HG02852 (cell line): ENCODE data around the gene PTRHD1.

Experiments
- ATAC-seq: cut with Tn5 transposase; IDR thresholded peaks from one replicate; pipeline ENCODE4 v1.9.1; 2021; ENCODE audit warnings: mild to moderate bottlenecking, moderate library complexity; ENCODE audit not compliant: unreplicated experiment

The PTRHD1 gene

DNA sequence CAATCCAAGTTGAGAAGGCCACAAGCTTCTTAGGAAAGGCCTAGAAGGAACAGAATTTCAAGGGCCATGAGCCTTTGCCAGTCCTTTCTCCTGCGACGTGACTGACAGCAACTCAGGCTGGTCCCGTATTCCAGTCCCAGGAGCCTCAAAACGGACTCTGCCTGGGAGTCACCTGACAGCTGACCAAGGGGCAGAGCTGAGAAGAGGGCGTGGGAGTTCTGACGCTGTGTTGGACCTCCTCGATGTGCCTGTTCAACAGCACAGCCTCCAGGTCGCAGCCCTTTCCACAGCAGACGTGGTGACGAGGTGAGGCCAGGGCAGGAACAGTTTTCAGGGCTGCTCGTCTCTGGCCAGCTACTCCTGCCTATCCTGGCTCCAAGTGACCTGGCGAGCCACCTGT lies 37.6 kb upstream of the PTRHD1 start:
- no peak for ATAC-seq

DNA sequence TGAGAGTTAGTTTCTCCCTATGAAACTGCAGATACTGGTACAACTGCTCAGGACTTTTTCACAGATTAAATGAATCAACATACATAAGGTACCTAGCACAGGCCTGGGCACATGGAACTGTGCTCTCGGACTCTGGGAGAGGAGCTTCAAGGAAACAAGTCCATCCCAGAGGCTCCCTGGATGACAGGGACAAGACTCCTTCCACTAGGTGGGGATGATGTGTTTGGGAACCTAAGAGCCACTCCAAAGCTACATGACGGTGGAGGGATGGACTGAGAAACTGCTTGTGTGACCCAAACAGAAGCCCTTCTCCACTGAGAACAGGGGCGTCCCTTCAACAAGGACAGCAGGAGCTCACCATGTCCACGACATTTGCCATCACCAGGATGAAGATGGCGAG lies 37.2 kb upstream of the PTRHD1 start:
- ATAC-seq = no peak

DNA sequence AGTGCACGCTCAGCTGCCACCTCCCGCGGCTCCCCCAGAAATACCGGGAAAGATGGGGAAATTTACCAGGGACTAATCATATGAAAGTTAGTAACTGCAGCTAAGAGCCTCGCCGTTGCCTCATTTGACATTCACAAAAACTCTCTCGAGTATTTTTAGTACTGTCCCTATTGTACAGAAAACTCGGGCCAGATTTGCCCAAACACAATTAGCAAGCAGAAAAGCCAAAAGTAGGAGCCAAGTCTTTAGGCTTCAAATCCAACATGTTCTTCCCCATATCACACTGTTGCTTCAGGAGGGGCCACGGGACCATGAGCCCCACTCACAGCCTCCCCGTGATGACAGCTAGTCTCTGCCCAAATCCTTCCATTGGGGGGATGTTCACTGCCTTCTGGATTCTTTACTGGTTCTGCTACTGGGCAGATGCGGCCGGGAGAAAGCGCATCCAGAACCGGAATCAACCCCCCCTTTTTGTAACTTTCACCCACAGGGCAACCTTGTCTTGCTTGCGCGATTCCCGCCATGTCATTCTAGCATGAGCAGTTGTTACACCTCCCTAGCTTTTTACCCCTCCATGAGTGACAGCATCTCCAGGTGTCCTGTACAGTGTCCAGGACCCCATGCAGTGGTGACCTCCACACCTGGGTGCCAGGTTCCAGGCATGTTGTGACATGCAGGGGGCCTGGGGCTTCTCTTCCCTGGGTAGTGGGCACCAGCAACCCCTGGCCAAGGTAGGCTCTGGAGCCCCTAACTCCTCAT lies 35.2 kb upstream of the PTRHD1 start:
- ATAC-seq = no peak

DNA sequence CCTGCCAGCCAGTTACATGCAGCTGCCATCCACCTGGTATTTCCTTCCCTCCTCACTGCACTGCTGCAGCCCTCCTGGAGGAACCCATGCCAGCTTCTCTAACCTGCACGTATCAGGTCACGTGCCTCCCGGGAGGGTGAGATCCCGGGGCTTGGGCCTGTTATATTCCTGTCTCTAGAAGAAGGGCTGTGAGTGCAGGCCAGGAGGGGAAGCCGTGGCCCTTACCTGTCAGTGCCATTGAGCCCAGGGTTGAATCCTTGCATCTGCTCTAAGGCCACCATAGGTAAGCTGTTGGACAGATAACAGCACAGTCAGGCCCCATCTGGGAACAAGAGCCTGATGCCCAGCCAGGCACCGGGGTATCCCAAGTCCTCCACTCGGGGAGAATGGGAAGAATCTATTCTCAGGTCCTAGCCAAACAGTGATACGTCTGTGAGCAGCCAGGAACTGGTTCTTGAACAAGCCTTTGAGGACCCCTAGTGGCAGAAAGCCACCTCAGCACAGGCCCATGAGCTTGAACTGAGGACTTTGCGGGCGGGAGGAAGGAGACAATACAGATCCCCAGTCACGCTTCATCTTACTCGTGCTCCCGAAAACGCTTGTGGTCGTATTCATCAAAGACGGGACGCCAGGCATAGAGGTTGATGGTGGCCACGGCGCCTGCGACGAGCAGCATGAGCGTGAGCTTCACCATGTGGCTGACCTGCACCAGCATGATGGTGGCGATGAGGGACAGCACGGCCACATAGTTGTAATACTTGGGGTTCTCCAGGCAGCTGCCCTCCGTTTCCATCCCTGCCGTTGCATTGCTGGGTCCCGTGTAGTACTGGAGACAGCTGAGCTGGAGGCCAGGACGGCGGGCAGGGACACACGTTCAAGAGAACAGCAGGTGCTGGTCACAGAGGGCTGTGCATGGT lies 34.4 kb upstream of the PTRHD1 start:
- peak; percentile 78 for ATAC-seq

DNA sequence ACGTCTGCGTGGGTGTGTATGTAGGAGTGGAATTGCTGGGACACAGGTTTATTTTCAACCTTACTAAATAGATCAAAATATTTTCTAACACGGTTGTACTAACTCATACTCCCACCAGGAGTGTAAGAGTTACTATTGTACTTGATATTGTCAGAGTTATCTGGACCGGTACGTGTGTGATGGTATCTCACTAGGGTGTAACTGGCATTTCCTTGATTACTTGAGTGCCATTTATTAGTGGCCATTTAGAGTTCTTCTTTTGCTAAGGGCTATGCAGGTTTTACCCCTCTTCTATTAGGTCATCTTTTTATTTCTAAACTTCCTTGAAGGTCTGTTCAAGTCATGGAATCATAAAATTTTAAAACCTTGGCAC lies 33.6 kb upstream of the PTRHD1 start:
- ATAC-seq = no peak

DNA sequence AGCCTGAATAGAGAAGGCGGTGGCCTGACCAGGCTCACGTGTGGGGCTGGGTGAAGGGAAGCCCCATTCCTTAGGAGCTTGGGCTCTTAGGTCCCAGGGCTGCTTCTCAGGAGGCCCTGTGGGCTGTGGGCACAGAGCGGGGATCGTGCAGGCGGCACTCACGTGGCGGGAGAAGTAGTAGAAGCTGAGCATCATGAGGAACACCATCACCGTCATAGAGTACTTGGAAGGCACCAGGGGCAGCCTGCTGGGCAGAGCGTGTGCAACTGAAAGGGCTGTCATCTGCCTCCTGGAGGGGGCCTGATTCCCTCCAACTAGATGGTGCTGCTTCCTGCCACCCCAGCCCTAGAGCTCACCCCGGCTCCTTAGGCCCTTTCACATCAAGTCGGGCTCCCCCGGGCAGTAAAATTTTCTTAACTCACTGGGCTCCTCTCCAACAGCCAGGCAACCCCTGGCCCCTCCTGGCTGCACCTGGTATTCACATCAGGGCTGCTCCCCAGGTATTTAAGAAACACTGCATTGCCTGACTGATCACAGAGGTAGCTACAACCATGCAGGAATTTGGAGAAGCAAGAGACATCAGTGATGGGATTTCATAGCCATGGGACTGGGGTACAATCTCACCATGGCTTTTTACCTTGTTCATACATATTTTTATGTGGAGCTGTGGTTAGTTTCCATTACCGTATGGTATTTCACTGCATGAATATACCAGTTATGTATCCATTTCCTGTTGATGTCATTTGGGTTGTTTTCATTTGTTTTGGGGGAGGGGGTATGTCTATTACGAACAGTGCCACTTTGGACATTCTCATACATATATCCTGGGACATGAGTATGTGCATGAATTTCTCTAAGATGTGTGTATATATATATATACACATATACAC lies 32.9 kb upstream of the PTRHD1 start:
- no peak for ATAC-seq

DNA sequence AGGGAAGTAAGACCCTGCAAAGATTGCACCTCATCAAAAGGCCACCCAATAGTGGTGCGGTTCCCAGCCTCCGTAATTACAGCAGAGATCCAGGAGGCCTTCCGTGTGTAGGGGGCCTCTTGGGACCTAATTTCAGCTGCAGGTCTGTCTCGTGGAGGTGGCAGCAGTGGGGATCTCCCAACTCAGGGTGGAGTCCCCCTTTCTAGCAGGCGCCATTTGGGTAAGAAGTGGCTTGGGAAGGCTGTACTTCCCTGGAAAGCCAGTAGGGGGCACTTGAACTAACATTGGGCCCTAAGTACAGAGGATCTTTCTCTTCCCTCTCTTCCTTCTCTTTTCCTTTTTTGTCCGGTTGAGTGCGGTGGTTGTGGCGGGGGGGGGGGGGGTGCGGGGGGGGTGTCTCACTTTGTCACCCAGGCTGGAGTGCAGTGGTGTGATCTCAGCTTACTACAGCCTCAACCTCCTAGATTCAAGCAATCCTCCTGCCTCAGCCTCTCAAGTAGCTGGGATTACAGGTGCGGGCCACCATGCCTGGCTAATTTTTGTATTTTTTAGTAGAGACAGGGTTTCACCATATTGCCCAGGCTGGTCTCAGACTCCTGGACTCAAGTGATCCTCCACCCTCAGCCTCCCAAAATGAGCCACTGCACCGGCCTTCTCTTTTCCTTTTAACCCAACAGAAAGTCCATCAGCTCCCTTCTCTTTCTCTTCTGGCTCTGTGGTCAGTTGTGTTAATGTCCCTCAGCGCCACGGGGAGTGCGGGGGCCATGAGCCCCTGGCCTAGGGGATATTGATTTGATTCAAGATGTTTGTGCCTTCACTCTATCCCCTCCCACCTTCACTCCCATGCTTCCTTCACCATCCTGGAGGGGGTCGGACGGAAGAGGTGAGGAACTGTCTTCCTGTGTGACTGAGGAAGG lies 32.0 kb upstream of the PTRHD1 start:
- no peak for ATAC-seq

DNA sequence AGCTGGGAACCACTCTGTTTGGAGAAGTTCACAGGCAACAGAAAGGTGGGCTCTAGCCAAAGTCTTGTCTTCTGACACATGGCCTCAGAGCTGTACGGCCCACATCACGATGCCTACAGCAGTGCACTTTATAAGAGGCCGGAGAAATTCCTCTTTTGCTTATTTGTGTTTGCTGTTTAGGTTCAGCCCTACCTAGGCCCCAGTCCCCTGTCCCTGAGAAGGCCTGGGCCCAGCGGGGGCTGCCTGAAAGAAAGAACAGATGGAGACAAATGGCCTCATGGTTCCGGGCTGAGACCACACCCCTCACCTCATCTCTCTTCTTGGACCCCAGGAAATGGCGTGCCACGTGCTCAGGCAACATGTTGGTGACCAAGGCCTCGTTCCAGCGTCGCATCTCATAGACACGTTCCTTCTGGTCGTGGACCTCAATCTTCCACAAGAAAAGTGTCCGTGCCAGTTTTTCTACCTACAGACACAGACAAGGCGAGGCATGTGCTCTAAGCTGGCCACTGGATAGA lies 30.9 kb upstream of the PTRHD1 start:
- ATAC-seq = no peak

DNA sequence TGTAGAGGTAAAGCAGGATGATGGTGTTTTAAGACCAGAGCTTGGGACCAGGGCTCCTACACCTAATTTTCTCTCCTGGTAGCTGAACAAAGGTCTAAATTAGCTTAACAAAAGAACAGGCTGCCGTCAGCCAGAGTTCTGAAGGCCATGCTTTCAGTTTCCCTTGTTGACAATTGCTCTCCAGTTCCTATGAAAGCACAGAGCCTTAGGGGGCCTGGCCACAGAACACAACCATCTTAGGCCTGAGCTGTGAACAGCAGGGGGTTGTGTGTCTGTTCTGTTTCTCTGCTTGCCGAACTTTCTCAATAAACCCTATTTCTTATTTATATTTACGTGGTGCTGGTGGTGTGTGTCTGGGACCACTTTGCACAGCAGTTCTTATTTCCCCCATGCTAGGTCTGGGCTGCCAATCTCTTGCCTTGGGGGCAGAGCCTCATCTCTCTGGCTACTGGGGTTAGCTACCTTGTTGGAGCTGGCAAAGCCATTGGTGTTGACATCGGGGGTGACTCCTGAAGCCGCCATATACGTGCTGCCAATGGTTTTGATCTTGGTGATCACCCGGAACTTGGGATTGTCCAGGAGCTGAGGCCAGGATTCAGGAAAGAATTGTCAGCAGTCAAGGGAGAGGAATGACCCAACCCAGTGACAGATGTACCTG lies 29.0 kb upstream of the PTRHD1 start:
- no peak for ATAC-seq

DNA sequence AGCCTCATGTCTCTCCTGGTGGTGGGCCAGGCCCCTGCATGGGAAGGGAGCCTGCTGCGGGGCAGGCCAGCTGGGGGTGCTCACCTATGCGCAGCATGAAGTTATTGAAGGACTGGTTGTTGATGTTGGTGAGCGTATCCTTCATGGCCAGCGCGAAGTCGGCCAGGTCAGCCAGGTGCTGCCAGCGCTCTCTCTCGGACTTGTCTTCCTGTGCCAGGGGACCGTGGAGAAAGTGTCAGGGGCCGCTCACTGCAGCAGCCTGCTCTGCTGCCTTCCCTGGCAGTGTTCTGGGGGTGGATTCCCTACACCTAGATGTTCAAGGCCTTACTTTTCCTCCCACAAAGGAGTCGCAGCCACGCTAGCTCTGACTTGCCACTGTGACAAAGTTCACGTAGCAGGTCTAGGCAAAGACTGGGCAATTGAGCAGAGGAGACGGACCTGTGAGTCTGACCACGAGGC lies 28.3 kb upstream of the PTRHD1 start:
- ATAC-seq = no peak

DNA sequence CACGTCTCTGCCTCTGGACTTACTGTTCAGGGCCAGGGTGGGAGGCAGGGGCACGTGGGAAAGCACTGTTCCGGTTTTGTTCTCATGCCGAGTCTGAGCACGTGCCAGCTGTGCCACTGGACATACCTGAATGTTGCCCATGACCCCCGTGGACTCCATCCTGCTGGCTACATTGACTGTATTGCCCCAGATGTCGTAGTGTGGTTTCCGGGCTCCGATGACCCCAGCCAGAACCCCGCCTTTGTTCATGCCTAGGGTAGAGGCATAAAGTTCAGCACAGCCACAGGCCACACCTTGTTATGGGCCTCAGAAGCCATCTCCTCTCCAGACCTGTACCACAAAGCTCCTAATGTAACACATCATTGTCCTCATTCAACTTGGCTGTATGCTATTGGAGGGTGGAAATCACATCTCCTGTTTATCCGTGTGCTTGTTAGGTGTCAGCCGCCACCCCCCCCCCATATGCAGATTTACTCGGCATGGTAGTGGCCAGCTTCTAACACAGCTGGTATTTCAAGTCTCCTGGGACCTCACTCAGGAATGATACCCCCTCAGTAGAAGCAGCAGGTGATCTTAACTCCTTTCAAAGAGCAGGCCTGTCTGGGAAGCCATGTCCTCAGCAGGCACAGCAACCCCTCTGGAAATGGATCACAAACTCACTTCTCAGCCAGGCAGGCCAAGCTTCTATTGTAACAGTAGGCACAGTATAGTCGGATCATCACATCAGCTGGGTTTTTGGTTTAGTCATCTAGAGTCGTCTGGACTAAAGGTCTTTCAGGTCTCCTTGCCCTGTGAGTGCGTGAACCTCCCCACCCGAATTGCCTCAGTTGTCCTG lies 27.6 kb upstream of the PTRHD1 start:
- no peak for ATAC-seq

DNA sequence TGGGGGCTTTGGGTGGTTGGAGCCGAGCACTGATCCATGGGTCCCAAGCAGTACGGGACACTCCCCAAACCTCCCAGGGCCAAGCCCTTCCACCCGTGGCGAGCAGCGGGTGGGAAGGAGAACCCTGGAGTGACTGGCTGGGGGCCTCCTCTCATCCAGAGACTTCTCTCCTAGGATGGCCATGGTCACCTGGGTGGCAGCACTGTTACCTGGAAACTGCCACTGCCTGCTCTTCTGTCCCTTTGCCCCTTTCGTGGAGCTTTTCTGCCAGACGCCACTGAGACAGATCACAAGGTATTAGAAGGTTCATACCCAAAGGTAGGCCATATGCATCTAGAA lies 27.0 kb upstream of the PTRHD1 start:
- no peak for ATAC-seq

DNA sequence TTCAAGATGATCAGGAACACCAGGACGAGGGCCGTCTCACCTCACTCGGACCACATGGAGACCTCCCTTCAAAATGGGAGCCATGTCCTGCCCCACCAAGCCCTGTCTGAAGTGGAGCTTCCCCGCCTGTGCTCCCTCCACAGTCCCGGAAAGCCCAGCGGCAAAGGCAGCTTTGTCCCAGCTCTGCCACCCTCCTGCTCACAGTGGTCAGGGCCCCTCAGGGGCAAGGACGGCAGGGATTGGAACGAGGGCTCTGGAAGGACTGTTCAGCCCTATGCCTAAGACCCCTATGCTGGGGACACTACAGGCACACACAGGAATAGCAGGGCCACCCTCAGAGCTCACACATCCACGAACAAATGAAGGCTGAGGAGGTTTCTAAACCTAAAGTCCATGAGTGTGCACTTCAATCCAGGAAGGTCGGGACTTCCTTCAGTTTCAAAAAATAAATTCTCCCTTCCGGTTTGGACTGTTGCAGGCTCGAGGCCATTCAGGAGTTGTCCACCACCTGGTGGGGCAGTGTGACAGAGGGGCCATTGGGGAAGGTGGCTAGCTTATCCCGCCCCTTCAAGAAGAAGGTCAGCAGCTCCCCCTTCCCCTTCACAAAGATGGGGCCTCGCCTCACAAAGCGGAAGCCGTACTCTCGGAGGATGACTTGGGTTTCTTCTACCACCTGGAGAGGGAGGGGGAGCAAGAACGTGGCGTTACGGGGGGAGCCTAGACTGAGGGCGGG lies 26.4 kb upstream of the PTRHD1 start:
- no peak for ATAC-seq

DNA sequence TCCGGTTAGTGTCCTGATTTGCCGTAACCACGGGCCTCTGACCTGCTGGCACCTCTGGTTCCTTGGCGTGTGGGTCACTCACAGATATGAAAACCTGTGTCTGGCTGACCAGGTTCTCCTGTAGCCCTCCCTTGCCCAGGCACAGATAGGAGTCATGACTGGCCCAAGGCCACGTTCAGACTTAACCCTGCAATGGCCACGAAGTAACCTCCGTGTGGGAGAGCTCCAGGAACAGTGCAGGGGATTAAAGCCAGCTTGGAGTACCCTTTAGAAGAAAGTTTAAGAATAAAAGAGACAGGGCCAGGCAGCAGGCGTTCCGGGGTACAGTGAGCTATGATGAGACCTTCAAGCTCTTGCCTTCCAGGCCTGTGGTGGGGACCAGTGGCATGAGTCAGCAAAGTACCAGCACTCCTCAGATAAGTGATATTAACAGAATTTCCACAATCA lies 25.6 kb upstream of the PTRHD1 start:
- ATAC-seq = no peak

DNA sequence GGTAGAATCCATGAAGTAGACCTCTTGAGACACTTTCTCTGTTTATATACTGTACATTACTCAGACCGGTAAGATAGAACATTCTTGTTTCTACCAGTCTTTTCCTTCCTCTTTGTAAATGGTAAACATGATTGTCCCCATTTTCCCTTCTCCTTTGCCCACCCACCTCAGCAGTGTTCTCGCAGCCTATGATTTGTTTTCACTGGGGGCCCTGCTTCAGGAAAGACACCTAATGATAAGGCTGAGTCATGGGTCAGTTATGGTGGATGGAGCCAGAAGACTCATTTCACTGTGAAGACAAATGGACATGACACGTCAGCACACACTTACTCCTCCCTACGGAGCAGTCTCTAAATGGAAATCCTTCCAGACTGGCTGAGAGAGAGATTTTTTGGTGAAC lies 23.7 kb upstream of the PTRHD1 start:
- no peak for ATAC-seq

DNA sequence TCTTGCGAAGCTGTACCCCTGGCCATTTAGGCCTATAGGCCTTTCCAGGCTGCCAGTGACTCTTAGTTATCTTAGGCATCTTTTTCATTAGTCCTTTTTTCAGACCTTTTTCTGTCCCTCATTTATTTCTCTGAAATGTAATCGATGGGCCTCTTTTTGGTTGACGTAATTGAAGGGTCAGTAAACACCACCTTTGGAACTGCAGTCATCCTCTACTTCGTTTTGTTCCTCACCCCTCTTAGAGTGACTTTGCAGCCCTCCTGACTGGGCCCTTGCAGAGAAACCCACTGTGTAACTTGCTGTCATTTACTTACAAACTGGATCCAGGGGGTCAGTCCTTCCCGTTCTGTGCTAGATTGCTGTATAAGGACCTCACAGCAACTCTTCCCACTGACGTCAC lies 23.2 kb upstream of the PTRHD1 start:
- no peak for ATAC-seq

DNA sequence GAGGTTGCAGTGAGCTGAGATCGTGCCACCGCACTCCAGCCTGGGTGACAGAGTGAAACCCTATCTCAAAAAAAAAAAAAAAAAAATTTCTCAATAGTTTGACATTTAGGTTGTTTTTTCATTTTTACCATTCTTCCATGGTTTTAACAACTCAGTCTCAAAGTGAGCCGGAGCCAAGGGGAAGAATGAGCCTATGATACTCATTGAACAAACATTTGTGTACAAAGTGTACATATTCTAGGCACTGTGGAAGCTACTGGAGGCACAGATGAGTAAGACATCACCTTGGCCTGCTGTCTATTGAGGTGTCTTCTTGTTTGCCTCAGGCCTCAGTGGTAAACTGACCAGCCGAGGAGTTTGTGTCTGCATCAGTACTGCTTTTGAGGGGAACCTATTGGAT lies 22.0 kb upstream of the PTRHD1 start:
- no peak for ATAC-seq

DNA sequence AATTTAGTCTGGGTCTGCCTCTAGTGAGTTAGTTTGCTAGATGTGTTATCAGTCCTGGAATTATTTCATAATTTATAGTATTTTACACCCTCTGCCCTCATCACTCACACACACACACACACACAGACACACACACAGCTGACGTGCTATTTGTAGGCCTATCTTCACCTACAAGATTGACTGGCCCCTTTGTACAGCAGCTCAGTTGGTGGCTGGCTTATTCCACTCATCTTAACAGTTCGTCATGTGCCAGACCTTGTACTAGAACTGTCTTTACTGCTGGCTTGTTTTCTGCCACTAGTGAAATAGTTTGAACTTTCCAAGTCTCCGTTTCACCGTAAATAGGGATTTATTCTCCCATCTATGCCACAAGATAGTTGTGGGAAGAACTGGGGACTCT lies 21.3 kb upstream of the PTRHD1 start:
- ATAC-seq = no peak
